GM10266 (cell line): ENCODE measurements around the gene ZNF232.
"Not testable (repeated sequence)": the region's sequence is repeated elsewhere in the genome, so short reads cannot be mapped to it uniquely, and the experiment has no call there.

ENCODE experiments used
- DNase-seq: peaks from one replicate; pipeline ENCODE4 v3.0.0; 2012; ENCODE audit errors: extremely low spot score
- TF ChIP-seq, protein P1 (sequence below): IDR thresholded peaks from 2 replicates; pipeline ENCODE4 v1.5.1; 2012; ENCODE audit warnings: mild to moderate bottlenecking, low read depth; ENCODE audit not compliant: control insufficient read depth, insufficient read depth; ENCODE audit errors: missing control alignments

ZNF232 gene

DNA sequence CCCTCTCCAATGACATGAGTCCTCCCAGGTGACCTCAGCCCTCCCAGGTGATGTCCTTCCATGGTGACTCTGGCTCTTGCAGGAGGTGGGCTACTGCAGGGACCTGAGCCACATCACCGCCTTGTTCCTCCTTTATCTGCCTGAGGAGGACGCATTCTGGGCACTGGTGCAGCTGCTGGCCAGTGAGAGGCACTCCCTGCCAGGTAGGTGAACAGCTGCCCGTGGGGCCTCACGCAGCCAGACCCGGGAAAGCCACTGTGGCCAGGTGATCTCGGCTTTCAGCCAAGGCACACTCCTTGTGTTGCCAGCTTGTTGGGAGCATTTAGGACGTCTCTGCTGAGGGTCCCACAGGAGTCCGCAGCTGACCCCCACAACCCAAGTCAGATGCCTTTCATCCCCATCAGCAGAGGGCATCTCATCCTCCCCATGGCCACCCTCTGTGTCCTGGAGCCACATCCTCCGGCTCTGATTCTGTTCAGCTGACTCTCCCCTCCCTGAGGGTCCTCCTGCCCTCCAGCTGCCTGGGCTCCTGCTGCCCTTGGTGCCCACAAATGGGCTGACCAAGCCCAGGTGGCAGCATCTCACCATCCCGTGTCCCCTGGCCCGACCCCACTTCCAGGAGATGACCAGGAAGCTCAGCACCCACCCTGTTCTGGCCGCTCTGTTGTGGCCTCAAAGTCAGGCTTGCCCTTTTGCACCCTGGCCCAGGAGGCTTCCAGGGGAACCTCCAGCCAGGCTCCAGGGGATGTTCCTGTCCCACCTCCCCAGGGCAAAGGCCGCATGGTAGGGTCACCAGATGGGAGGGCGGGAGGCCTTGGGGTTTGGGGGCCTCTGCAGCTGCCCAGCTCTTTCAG is 24.3 kb upstream of the ZNF232 start:
- no peak for DNase-seq
- TF ChIP-seq, protein P1, sequence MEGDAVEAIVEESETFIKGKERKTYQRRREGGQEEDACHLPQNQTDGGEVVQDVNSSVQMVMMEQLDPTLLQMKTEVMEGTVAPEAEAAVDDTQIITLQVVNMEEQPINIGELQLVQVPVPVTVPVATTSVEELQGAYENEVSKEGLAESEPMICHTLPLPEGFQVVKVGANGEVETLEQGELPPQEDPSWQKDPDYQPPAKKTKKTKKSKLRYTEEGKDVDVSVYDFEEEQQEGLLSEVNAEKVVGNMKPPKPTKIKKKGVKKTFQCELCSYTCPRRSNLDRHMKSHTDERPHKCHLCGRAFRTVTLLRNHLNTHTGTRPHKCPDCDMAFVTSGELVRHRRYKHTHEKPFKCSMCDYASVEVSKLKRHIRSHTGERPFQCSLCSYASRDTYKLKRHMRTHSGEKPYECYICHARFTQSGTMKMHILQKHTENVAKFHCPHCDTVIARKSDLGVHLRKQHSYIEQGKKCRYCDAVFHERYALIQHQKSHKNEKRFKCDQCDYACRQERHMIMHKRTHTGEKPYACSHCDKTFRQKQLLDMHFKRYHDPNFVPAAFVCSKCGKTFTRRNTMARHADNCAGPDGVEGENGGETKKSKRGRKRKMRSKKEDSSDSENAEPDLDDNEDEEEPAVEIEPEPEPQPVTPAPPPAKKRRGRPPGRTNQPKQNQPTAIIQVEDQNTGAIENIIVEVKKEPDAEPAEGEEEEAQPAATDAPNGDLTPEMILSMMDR: no peak

DNA sequence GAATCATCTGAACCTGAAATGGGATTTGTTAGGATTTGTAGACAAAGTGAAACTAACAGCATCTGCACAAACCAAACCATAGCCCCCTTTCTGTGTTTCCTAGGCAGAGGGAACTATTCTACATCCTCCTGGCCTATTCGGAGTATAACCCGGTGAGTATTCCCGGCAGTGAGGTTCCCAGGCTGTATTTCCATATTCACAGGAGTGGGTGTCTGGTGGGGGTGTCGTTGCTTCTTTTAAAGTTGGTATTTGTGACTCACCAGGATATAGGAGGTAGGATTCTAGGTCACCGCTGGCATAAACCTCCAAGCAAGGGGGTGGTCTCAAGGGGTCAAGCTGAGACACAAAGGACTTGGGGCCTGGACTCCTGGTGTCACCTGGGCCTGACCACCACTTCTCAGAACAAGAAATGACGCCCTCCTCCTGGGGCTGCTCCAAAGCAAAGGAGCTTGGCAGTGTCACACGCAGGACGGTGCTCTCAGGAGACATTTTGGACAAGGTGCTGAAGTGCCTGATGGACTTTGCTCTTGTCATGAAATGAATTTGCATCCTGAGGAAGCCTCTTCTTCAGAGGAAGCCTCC is 23.5 kb upstream of the ZNF232 start:
- not testable (repeated sequence) for DNase-seq

DNA sequence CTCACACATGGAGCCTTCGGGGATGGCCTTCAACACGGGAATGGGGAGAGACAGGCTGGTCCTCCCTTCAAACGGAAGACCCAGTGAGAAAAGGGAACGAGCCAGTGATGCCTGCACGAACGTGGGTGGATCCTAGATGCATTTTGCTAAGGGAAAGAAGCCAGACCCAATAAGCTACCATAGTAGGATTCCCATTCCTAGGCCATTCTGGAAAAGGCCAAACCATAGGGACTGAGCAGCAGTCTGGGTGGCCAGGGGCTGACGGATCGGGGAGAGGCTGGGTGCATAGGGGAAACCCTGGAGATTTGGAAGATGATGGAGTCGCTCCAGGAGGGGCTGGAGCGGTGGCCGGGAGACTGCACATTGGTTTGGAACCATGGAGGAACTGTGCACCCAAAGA is 22.9 kb upstream of the ZNF232 start:
- not testable (repeated sequence) for DNase-seq

DNA sequence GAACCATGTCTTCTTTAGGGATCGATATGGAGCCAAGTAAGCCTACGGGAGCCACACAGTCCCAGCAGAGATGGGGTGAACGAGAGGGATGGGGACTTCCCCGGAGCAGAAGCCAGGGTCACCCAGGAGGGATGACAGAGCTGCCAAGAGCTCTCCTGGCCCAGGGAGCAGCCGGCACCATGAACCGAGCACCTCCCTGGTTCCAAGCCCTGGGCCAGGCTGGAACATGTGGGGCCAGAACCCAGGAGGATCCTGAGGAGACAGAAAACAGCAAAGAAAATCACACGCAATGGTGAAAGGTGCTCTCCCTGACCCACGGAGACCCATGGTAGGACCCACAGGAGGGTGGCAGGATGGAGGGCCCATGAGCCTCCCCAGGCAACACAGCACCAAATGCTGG is 22.3 kb upstream of the ZNF232 start:
- DNase-seq: not testable (repeated sequence)

GRCh38 chr17:5133311-5133710 is 21.6 kb upstream of the ZNF232 start:
- TF ChIP-seq, protein P1: no peak
- no peak for DNase-seq

- DNase-seq: not testable (repeated sequence)
These were observed 21.0 kb upstream of the ZNF232 start for GRCh38 chr17:5132503-5133225.

GRCh38 chr17:5131799-5132502 is 20.3 kb upstream of the ZNF232 start:
- DNase-seq: not testable (repeated sequence)

DNA sequence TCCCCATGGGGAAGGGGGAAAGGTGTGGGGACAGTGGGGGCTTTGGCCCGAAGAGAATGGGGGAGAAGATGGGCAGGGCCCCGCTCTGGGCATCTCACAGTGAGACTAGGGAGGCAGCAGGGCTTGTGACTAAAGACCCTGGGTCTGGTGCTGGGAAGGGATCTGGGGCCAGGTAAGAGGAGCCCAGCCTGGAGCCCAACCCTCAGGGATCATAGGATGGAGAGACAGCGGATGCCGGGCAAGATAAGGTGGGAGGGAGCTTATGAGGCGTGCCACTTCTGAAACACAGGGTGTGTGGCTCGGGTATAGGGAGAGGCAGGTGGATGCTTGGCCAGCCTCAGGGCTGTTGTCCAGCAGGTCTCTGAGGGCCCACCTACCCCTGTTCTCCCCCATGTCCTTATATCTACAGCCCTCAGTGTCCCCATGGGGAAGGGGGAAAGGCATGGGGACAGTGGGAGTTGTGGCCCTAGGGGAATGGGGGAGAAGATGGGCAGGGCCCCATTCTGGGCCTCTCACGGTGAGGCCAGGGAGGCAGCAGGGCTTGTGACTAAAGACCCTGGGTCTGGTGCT is 19.6 kb upstream of the ZNF232 start:
- TF ChIP-seq, protein P1: no peak
- no peak for DNase-seq

DNA sequence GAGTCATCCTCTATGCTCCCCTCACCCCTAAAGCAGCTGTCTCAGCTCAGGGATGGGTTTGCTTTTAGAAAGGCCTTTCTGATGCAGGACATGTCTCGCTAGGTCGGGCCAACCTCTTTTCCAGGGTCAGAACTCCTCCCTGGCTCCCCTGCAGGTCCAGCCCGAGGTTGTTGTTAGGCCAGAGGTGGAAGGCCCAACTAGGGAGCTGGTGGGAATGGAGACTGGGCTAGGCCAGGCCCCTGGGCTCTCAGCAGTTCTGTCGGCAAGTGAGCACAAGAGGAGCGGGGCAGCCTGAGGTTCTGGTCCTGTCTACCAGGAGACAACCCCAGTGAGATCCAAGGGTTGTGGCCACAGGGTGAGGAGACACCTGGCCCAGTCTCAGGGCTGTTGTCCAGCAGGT is 19.0 kb upstream of the ZNF232 start:
- DNase-seq: not testable (repeated sequence)

- not testable (repeated sequence) for DNase-seq
These were observed 18.6 kb upstream of the ZNF232 start for GRCh38 chr17:5130261-5130660.

GRCh38 chr17:5129770-5130169 is 18.1 kb upstream of the ZNF232 start:
- DNase-seq: not testable (repeated sequence)
